Fibroblast of skin of abdomen (primary cell): ENCODE data around the gene OPHN1.
A peak's percentile ranks its signal among the peaks of the same experiment; 100 is the strongest.
"Not testable (repeated sequence)": the region's sequence is repeated elsewhere in the genome, so short reads cannot be mapped to it uniquely, and the experiment has no call there.

Experiments
- DNase-seq: peaks from one replicate; pipeline ENCODE4 v3.0.0-alpha.2; 2013

Gene OPHN1

GRCh38 chrX:68421636-68422035 is 11.7 kb downstream of the OPHN1 start:
- DNase-seq: peak; percentile 31

DNA sequence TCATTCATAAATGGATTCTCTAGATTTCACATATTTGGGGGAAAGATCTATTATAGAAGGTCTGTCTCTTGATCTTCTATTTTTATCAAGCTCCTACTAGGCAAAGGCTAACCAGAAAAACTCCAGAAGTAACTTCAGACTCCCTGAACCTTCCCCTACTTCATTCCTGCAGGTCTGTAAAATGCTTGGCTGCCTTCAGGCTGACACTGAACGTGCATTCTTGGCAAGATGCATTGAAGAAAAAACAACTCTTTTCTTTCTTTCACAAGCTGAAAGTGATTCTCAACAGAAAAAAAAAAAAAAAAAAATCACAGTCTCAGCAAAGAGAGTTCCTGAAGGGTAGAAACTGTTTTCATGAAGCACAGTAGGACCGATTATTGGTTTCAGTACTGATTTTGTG is 12.7 kb downstream of the OPHN1 start:
- DNase-seq: peak; percentile 11

DNA sequence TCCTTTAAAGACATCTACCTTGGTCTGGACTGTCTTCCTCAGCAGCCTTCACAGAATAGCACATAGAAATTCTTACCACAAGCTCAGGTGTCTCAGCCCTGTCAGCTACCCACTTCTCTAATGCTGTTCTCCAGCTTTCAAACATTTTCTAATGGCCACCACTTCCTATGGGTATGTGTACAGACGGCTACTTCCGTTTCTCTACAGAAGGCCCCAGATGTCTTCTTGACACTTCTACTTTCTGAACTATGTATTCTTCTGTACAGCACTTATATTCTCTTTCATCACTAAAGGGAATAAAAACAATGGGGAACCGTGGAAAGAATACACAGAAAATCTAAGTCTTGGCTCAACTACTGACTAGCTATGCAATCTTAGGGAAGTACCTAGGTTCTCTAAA is 13.3 kb downstream of the OPHN1 start:
- DNase-seq: no peak

DNA sequence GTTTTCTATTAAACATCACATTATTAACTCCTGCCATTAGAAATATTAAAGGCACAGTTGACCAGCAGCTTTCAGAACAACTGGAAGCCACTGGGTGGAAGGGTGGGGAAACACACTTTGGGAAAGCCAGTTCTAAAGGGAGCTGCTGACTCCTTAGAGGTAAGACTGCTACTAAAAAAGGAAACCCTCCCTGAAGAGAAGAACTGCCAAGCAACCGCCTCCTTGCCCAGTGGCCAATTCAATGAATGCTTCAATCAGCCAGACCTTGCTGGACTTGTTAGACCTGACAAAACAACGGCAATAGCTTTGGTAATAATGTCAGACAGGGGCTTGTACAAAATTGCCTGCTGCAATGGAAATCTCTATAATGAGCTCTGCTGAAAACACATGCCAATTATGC is 15.6 kb downstream of the OPHN1 start:
- no peak for DNase-seq

GRCh38 chrX:68416592-68416991 is 16.7 kb downstream of the OPHN1 start:
- no peak for DNase-seq

DNA sequence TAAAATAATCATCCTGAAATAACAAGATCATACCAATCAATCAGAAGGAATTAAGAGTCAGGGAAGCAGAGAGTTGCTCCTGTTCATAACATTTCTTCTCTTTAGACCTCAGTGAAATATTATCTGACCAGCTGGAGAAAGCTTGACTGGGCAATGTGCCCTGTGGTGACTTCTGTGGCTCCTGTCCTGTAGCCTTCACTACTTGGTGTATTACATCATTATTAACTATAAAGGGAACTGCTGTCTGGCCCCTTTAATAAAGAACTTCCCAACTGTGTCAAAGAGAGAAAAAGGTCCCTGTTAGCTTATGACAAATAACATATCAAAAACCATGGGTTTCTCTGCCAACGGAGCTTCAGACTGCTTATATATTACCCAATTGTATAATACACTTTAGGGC is 18.0 kb downstream of the OPHN1 start:
- DNase-seq: peak; percentile 54

DNA sequence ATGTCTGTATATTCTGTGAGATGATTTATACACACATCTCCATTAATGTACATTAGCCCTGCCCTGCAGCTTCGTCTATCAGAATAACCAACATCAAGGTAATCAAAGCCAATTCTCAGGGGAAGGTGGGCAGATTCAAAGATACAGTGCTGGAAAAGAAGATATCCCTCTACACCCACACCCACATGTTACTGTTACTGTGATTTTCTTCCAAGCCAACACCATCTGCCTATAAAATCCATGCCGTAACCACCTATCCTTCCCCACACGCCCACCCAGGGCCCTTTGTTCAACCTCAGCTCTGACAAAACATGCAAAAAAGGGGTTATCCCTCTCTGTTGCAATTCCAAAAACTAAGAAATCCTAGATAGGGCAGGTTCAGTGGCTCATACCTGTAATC is 20.0 kb downstream of the OPHN1 start:
- DNase-seq: no peak

DNA sequence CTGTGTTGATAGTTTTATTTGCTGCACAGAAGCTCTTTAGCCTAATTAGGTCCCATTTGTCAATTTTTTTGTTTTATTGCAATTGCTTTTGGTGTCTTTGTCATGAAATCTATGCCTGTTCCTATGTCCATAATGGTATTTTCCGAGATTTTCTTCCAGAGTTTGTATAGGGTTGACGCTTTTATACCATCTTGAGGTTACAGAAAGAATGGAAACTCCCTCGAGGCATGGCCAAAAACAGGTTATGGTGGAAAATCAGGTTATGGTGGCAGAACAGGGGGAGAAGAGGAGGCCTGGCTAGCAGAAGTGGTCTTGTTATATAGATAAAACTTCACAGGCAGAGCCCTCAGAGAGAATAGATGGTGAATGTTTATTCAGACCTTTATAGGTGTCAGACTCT is 21.6 kb downstream of the OPHN1 start:
- no peak for DNase-seq

GRCh38 chrX:68409194-68409593 is 24.1 kb downstream of the OPHN1 start:
- no peak for DNase-seq

GRCh38 chrX:68403522-68403921 is 29.8 kb downstream of the OPHN1 start:
- DNase-seq: no peak

GRCh38 chrX:68403038-68403437 is 30.3 kb downstream of the OPHN1 start:
- no peak for DNase-seq

- no peak for DNase-seq
Measured at GRCh38 chrX:68402094-68402493, 31.2 kb downstream of the OPHN1 start.

DNA sequence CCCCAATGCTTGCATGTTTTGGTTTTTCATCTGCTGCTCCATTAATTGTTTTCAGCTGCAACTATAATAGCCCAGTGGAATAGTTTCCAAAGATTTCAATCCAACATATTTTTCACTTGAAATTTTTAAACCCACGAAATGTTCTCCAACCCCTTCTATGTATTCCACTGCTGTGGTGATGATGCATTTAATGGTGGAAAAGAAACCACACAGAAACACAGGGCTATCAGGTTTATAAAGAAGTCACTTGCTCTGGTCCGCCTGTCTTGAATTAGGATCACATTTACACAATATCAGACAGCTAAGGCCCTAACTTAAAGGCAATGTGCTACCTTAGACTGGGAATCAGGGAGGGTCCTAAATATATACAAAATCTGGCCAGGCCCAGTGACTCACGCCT is 35.0 kb downstream of the OPHN1 start:
- DNase-seq: peak; percentile 39

GRCh38 chrX:68396953-68397352 is 36.3 kb downstream of the OPHN1 start:
- no peak for DNase-seq

- DNase-seq: not testable (repeated sequence)
Measured at GRCh38 chrX:68389419-68389960, 43.8 kb downstream of the OPHN1 start.

- no peak for DNase-seq
Measured at GRCh38 chrX:68387776-68388175, 45.5 kb downstream of the OPHN1 start.

GRCh38 chrX:68383540-68383939 is 49.8 kb downstream of the OPHN1 start:
- no peak for DNase-seq

DNA sequence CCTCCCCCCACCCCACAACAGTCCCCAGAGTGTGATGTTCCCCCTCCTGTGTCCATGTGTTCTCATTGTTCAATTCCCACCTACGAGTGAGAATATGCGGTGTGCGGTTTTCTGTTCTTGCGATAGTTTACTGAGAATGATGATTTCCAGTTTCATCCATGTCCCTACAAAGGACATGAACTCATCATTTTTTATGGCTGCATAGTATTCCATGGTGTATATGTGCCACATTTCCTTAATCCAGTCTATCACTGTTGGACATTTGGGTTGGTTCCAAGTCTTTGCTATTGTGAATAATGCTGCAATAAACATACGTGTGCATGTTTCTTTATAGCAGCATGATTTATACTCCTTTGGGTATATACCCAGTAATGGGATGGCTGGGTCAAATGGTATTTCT is 55.7 kb downstream of the OPHN1 start:
- not testable (repeated sequence) for DNase-seq

- DNase-seq: no peak
Measured at GRCh38 chrX:68376373-68376772, 56.9 kb downstream of the OPHN1 start.

DNA sequence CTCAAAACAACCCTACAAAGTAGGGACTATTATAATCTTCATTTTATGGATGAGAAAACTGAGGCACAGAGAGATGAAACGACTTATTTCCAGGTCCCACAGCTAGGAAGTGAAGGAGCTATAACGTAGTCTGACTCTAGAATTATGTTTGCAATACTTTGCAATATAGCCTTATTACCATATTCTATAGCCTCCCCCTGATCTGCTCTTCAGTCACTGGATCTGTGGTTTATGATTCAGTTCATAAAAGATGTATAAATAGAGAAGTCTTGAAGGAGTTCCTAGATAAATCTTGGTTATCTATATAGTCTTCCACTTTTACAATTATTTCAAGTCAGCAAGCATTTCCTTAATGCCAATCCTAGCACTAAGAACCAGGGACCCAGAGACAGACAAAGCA is 57.5 kb downstream of the OPHN1 start:
- peak; percentile 30 for DNase-seq

DNA sequence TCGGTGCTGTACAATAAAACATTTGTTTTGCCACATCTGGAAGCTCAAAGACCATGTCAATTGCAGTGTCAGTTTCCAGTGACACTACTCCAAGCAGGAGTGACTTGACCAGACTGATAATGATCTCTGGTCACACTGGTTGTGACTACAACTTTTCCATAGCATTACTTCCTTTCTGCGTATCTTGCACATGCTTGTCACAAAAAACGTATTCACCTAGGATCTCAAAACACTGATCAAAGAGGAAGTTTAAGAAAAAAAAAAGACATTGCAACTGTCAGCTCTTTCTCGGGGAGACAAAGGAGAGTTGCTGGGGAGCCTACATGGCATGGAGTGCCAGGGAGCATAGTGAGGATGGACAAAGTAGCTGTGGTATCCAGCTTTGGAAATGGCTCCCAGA is 60.6 kb downstream of the OPHN1 start:
- DNase-seq: no peak

DNA sequence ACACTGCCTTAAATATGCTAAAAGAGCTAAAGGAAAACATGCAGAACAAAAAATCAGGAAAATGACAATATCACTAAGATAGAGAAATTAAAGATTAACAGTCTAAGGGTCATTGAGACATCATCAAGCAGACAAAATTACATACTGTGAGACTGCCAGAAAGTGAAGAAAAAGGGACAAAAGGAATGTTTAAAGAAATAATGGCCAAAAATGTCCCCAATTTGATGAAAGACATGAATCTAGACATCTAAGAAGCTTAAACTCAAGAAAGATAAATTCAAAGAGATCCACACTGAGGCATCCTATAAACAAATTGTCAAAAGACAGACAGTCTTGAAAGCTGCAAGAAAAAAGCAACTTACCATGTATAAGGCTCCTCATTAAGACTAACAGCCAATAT is 63.7 kb downstream of the OPHN1 start:
- DNase-seq: no peak

DNA sequence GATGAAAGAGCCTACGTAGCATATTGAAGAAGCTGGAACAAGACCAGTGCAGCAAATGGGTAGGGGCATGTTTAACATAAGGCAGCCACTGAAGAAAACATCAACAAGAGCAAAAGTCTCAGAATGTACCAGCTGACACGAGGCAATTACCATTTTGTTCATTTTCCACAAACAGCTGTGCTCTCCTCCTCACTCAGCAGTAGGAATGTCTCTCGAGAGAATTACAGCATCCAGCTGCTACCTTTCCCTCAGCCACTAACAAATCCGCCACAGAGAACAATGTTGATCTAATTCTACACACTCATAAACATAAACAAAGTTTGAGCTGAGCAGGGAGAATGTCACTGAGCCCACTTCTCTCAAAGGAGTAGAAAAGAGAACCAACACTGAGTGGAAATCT is 68.0 kb downstream of the OPHN1 start:
- no peak for DNase-seq

GRCh38 chrX:68363984-68364383 is 69.3 kb downstream of the OPHN1 start:
- DNase-seq: no peak

- no peak for DNase-seq
Measured at GRCh38 chrX:68358679-68359078, 74.6 kb downstream of the OPHN1 start.

GRCh38 chrX:68355629-68355920 is 77.7 kb downstream of the OPHN1 start:
- no peak for DNase-seq
